Activated naive CD4-positive, alpha-beta T cell treated with anti-CD3 and anti-CD28 coated beads, Interleukin-2, amount 50 U/mL, for 72 hours (primary cell): ENCODE measurements around the gene LAMA1. TPM values are rescaled to one million over a fixed set of nuclear protein-coding genes. Genes with fewer than 3 reads are reported as not detected.

Experiments
- ATAC-seq, 2 donors: fragments of 150-1000 bp; cut with Tn5 transposase; 2 replicates each; pipeline ENCODE4 v1.10.0; 2021; ENCODE audit warnings: mild to moderate bottlenecking in 2 of 2, moderate library complexity in 2 of 2
- DNase-seq, 2 donors: peaks; one replicate each; pipeline ENCODE4 v3.0.0; 2021 to 2022; ENCODE audit warnings: low spot score in 2 of 2
- H3K27ac Mint-ChIP-seq, 2 donors: one replicate each; pipeline ENCODE4 v1.8.0; 2022; ENCODE audit warnings: mild to moderate bottlenecking in 2 of 2, mixed read lengths in 2 of 2
- H3K36me3 Mint-ChIP-seq, 2 donors: one replicate each; pipeline ENCODE4 v1.8.0; 2022; ENCODE audit warnings: mixed read lengths in 2 of 2
- H3K9me3 Mint-ChIP-seq, 2 donors: one replicate each; pipeline ENCODE4 v1.8.0; 2022; ENCODE audit warnings: mixed read lengths in 2 of 2
- total RNA-seq, 2 donors: library from RNA; stranded (reverse); gene quantifications; one replicate each; pipeline ENCODE4 v1.2.3, GENCODE V29; 2022

Gene LAMA1
- total RNA-seq, 2 donors from 2014 or later: not detected

GRCh38 chr18:6921571-6921970 is 196.0 kb downstream of the LAMA1 start:
- H3K9me3 Mint-ChIP-seq: peaks cover 5 to 12% of the 10 kb centered on the region in 2 donors
- ATAC-seq (no peak), DNase-seq (no peak)
- H3K36me3 Mint-ChIP-seq: peaks cover 0 to 4% of the 10 kb centered on the region in 2 donors
- no peak overlapping the region for H3K27ac Mint-ChIP-seq

- DNase-seq: peak in 1 of 2 donors; percentile 41
- peaks cover 5 to 12% of the 10 kb centered on the region in 2 donors for H3K9me3 Mint-ChIP-seq
- peak overlapping the region in 1 of 2 donors; percentile 94 for H3K27ac Mint-ChIP-seq
- H3K36me3 Mint-ChIP-seq: peaks cover 0 to 4% of the 10 kb centered on the region in 2 donors
- ATAC-seq: peak in 1 of 2 donors; percentile 24
These were observed 197.3 kb downstream of the LAMA1 start for GRCh38 chr18:6920099-6920955.

- no peak for ATAC-seq
- no peak for DNase-seq
- H3K36me3 Mint-ChIP-seq: peaks cover 0 to 4% of the 10 kb centered on the region in 2 donors
- peaks cover 5 to 9% of the 10 kb centered on the region in 2 donors for H3K9me3 Mint-ChIP-seq
- no peak overlapping the region for H3K27ac Mint-ChIP-seq
These were observed 200.5 kb downstream of the LAMA1 start for GRCh38 chr18:6917072-6917471.

GRCh38 chr18:6901286-6901926 is 216.2 kb downstream of the LAMA1 start:
- H3K9me3 Mint-ChIP-seq: peaks cover 18 to 19% of the 10 kb centered on the region in 2 donors
- ATAC-seq (no peak), DNase-seq (no peak)
- H3K27ac Mint-ChIP-seq: no peak overlapping the region
- H3K36me3 Mint-ChIP-seq: peaks cover 8 to 18% of the 10 kb centered on the region in 2 donors

GRCh38 chr18:6891788-6892187 is 225.8 kb downstream of the LAMA1 start:
- ATAC-seq (no peak), DNase-seq (no peak)
- Mint-ChIP-seq H3K36me3 (no peaks in the 10 kb centered on the region), H3K9me3 (no peaks in the 10 kb centered on the region), H3K27ac (no peak overlapping the region)

Other genes starting within 250 kb of the LAMA1 start
- gene LRRC30, start 113.3 kb upstream of the LAMA1 start, total RNA-seq: not detected